Stomach (tissue), 9 donors: ENCODE data around the gene CD69. TPM values are rescaled to one million over a fixed set of nuclear protein-coding genes. Genes with fewer than 3 reads are reported as not detected.

ENCODE experiments used
- DNase-seq, 2 donors: peaks; one replicate each; pipeline versions ENCODE4 v3.0.0 to v3.0.0-alpha.2; 2013 to 2019
- H3K27ac ChIP-seq, 5 donors: fragments of 200-600 bp in 4 of 5; sonication (generic) in 4 of 5; one replicate each; pipeline ENCODE4 v1.5.1; 2013 to 2019; ENCODE audit warnings: mild to moderate bottlenecking in 1 of 5, moderate library complexity in 1 of 5
- H3K27me3 ChIP-seq, 3 donors: fragments of 200-600 bp; sonication (generic); one replicate each; pipeline ENCODE4 v1.5.1; 2017 to 2019; ENCODE audit warnings: mixed run types in 1 of 3
- H3K36me3 ChIP-seq, 4 donors: fragments of 200-600 bp; sonication (generic); 1 replicate in 3 of 4; 2 replicates in 1 of 4; pipeline ENCODE4 v1.5.1; 2016 to 2019
- H3K4me1 ChIP-seq, 4 donors: fragments of 200-600 bp; sonication (generic); one replicate each; pipeline ENCODE4 v1.5.1; 2016 to 2019
- H3K4me3 ChIP-seq, 4 donors: fragments of 200-600 bp; sonication (generic) in 3 of 4; one replicate each; pipeline ENCODE4 v1.5.1; 2016 to 2019; ENCODE audit warnings: mild to moderate bottlenecking in 1 of 4
- H3K9me3 ChIP-seq, 4 donors: fragments of 200-600 bp; sonication (generic); one replicate each; pipeline ENCODE4 v1.5.1; 2016 to 2019
- EP300 ChIP-seq: sonication (generic); formaldehyde crosslinking; IDR thresholded peaks from one replicate; pipeline ENCODE4 v1.6.1; 2017; ENCODE audit warnings: antibody characterized with exemption
- POLR2A ChIP-seq, 4 donors: fragments of 450-650 bp; IDR thresholded peaks; one replicate each; pipeline ENCODE4 v1.6.1; 2016; ENCODE audit warnings: antibody characterized with exemption in 4 of 4, control low read depth in 2 of 4, mild to moderate bottlenecking in 1 of 4, moderate library complexity in 1 of 4
- POLR2AphosphoS5 ChIP-seq, 3 donors: sonication (generic); formaldehyde crosslinking; IDR thresholded peaks; one replicate each; pipeline ENCODE4 v1.6.1; 2016; ENCODE audit warnings: antibody characterized with exemption in 3 of 3
- WGBS, 5 donors: extraction: QIAGEN DNeasy Blood & Tissue Kit in 3 of 5; methylation state at CpG; one replicate each; pipeline versions ENCODE4 v1.1.5 to v1.1.7; 2013 to 2018; 5-methylcytosine and 5-hydroxymethylcytosine counted together
- intact Hi-C: fragments of 100-400 bp; cut with DNase I; formaldehyde crosslinking; loops from one replicate; pipeline ENCODE4 v1.15.1; 2023; ENCODE audit warnings: low total_unique reads
- polyA plus RNA-seq, 3 donors: library from polyadenylated mRNA; stranded (reverse); fragments of 200-250 nt; gene quantifications; one replicate each; pipeline ENCODE4 v1.2.3, GENCODE V29; 2013
- total RNA-seq, 5 donors: library from RNA; depleted of rRNA; stranded (reverse); fragments of >200 nt; gene quantifications; one replicate each; pipeline versions ENCODE4 v1.1.0 to v1.2.3, GENCODE V29; 2014 to 2016
- TF ChIP-seq, protein P1 (sequence below), 7 experiments: fragments of 450-650 bp in 4 of 7; fragments of 200-600 bp in 3 of 7; sonication (generic) in 3 of 7; IDR thresholded peaks; one replicate each; pipeline ENCODE4 v1.5.1; 2016 to 2019; ENCODE audit warnings: antibody characterized with exemption in 7 of 7, control low read depth in 2 of 7, mild to moderate bottlenecking in 1 of 7
- donor health status: healthy with polysubstance abuse.
- donor health status: Bipolar disorder and iron deficiency.
- donor health status: healthy.

Gene CD69
- total and polyA plus RNA-seq, 8 donors: 2.1 to 15.4 (median 3.4) TPM; not detected in 1

- no peak for DNase-seq
- TF ChIP-seq POLR2AphosphoS5 (IDR thresholded peaks at IDR 0.05) (no peak), EP300 (no peak), POLR2A (IDR thresholded peaks at IDR 0.05) (no peak)
- TF ChIP-seq, protein P1, sequence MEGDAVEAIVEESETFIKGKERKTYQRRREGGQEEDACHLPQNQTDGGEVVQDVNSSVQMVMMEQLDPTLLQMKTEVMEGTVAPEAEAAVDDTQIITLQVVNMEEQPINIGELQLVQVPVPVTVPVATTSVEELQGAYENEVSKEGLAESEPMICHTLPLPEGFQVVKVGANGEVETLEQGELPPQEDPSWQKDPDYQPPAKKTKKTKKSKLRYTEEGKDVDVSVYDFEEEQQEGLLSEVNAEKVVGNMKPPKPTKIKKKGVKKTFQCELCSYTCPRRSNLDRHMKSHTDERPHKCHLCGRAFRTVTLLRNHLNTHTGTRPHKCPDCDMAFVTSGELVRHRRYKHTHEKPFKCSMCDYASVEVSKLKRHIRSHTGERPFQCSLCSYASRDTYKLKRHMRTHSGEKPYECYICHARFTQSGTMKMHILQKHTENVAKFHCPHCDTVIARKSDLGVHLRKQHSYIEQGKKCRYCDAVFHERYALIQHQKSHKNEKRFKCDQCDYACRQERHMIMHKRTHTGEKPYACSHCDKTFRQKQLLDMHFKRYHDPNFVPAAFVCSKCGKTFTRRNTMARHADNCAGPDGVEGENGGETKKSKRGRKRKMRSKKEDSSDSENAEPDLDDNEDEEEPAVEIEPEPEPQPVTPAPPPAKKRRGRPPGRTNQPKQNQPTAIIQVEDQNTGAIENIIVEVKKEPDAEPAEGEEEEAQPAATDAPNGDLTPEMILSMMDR (IDR thresholded peaks at IDR 0.05): no peak
- H3K36me3 ChIP-seq: no peaks in the 10 kb centered on the region
- H3K9me3 ChIP-seq: no peaks in the 10 kb centered on the region
- no peak overlapping the region for H3K4me3 ChIP-seq
- WGBS, 5 donors: 69 to 74% (median 71%) methylated on average over 2 of the region's 2 CpGs
- peaks cover 0 to 3% (median 0%) of the 10 kb centered on the region in 3 donors for H3K27me3 ChIP-seq
- intact Hi-C loops: no loop called here
- H3K4me1 ChIP-seq: peaks cover 0 to 13% (median under 1%) of the 10 kb centered on the region in 4 donors
- H3K27ac ChIP-seq: no peak overlapping the region
Measured at GRCh38 chr12:9756170-9756569, 4.5 kb downstream of the CD69 start.

DNA sequence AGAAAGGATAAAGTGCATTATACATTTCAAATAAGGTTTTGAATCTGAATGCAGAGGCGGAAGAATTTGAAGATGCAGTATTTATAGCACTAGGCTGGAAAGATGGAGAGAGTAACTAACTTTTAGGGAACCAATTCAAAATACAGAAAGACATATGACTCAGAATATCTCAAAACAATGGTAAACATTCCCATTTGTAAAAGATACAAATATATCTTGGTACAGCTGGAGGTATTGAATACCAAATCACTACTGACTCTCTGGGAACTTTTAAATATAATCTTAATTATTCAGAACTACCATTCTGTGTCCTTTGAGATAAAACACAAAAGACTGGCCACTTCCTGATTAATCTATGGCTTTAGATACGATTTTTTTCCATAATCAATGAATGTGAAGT lies 5.1 kb downstream of the CD69 start:
- no peak for TF ChIP-seq POLR2A (IDR thresholded peaks at IDR 0.05)
- TF ChIP-seq, protein P1 (IDR thresholded peaks at IDR 0.05): no peak
- TF ChIP-seq POLR2AphosphoS5 (IDR thresholded peaks at IDR 0.05): no peak
- TF ChIP-seq EP300: no peak

DNA sequence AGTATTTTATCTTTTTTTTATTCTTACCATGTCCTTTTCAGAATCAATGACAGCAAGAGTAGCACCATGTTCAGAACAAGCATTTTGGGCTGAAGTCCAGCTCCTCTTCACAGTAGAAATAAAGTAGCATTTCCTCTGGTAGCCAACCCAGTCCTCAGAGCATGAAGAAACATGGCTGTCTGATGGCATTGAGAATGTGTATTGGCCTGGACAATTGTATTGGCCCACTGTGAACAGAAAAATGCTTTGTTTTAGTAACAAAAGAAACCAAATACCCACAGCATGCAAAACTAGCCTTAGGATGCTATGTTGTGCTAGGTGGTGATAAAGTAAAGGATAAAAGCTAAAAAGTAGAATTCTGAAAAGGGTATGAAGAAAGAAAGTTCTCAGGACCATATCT lies 5.7 kb downstream of the CD69 start:
- no peak for DNase-seq
- Histone ChIP-seq H3K27me3 (peaks cover 0 to 3% (median 0%) of the 10 kb centered on the region in 3 donors), H3K4me1 (peaks cover 0 to 14% (median 4%) of the 10 kb centered on the region in 4 donors), H3K36me3 (no peaks in the 10 kb centered on the region), H3K4me3 (no peak overlapping the region), H3K27ac (no peak overlapping the region), H3K9me3 (no peaks in the 10 kb centered on the region)
- TF ChIP-seq POLR2A (IDR thresholded peaks at IDR 0.05) (no peak), POLR2AphosphoS5 (IDR thresholded peaks at IDR 0.05) (no peak), EP300 (no peak)
- TF ChIP-seq, protein P1 (IDR thresholded peaks at IDR 0.05): no peak
- intact Hi-C loops: no loop called here

More for the DNA sequence above, 5.1 kb downstream of the CD69 start:
- no peak overlapping the region for H3K27ac ChIP-seq
- no peaks in the 10 kb centered on the region for H3K36me3 ChIP-seq
- H3K4me1 ChIP-seq: peaks cover 0 to 13% (median 3%) of the 10 kb centered on the region in 4 donors
- no peak for DNase-seq
- peaks cover 0 to 3% (median 0%) of the 10 kb centered on the region in 3 donors for H3K27me3 ChIP-seq
- intact Hi-C loops: no loop called here
- no peaks in the 10 kb centered on the region for H3K9me3 ChIP-seq
- H3K4me3 ChIP-seq: no peak overlapping the region
- 61 to 68% (median 64%) methylated on average over 2 of the region's 2 CpGs for WGBS, 5 donors

GRCh38 chr12:9754099-9754927 lies 6.4 kb downstream of the CD69 start:
- TF ChIP-seq POLR2AphosphoS5 (IDR thresholded peaks at IDR 0.05) (no peak), POLR2A (IDR thresholded peaks at IDR 0.05) (no peak), EP300 (no peak)
- TF ChIP-seq, protein P1 (IDR thresholded peaks at IDR 0.05): no peak

More at GRCh38 chr12:9754099-9754927, 6.4 kb downstream of the CD69 start:
- Histone ChIP-seq H3K36me3 (no peaks in the 10 kb centered on the region), H3K4me3 (no peak overlapping the region), H3K27ac (no peak overlapping the region), H3K27me3 (peaks cover 0 to 3% (median 0%) of the 10 kb centered on the region in 3 donors), H3K4me1 (peaks cover 0 to 14% (median 4%) of the 10 kb centered on the region in 4 donors), H3K9me3 (no peaks in the 10 kb centered on the region)
- intact Hi-C loops: no loop called here
- WGBS, 5 donors: 73 to 81% (median 76%) methylated on average over 3 of the region's 3 CpGs
- no peak for DNase-seq
